ENCODE results near the gene CRTC1. TPM values are rescaled to one million over a fixed set of nuclear protein-coding genes. Genes with fewer than 3 reads are reported as not detected.
"Not testable (repeated sequence)": the region's sequence is repeated elsewhere in the genome, so short reads cannot be mapped to it uniquely, and the experiment has no call there.

Gene CRTC1
- total RNA-seq, 4 donors from 2014 or later: 2.8 to 6.5 (median 5.6) TPM

GRCh38 chr19:18718846-18719458, 35.5 kb downstream of the CRTC1 start:
- no peak for TF ChIP-seq CTCF (IDR thresholded peaks at IDR 0.05)
- no peak for DNase-seq (ENCODE audit: low spot score)
- no peak for ATAC-seq (ENCODE audit: low FRiP score)

GRCh38 chr19:18719541-18719940, 36.1 kb downstream of the CRTC1 start:
- DNase-seq (ENCODE audit: low spot score): no peak
- TF ChIP-seq CTCF (IDR thresholded peaks at IDR 0.05): no peak
- ATAC-seq (ENCODE audit: low FRiP score): no peak

- DNase-seq (ENCODE audit: low spot score): no peak
- ATAC-seq (ENCODE audit: low FRiP score): no peak
- no peak for TF ChIP-seq CTCF (IDR thresholded peaks at IDR 0.05)
Measured at GRCh38 chr19:18723871-18724377, 40.4 kb downstream of the CRTC1 start.

GRCh38 chr19:18725841-18726770, 42.6 kb downstream of the CRTC1 start:
- no peak for ATAC-seq (ENCODE audit: low FRiP score)
- no peak for TF ChIP-seq CTCF (IDR thresholded peaks at IDR 0.05)
- no peak for DNase-seq (ENCODE audit: low spot score)

GRCh38 chr19:18726846-18727245, 43.4 kb downstream of the CRTC1 start:
- DNase-seq (ENCODE audit: low spot score): no peak
- TF ChIP-seq CTCF (IDR thresholded peaks at IDR 0.05): no peak
- no peak for ATAC-seq (ENCODE audit: low FRiP score)

GRCh38 chr19:18727602-18728001, 44.1 kb downstream of the CRTC1 start:
- not testable (repeated sequence) for DNase-seq (ENCODE audit: low spot score); ATAC-seq (ENCODE audit: low FRiP score)

GRCh38 chr19:18729933-18730530, 46.6 kb downstream of the CRTC1 start:
- no peak for TF ChIP-seq CTCF (IDR thresholded peaks at IDR 0.05)
- no peak for ATAC-seq (ENCODE audit: low FRiP score)
- no peak for DNase-seq (ENCODE audit: low spot score)

Data from omental fat pad (tissue), 4 donors.